COLO829 (cell line): Measurements from ENCODE around the gene SUPT20H.
A peak's percentile ranks its signal among the peaks of the same experiment; 100 is the strongest.

Experiments used
- DNase-seq: peaks from one replicate; pipeline ENCODE4 v3.0.0; 2012; ENCODE audit warnings: low spot score

The SUPT20H gene

GRCh38 chr13:37058910-37059847 lies at the start of gene SUPT20H:
Gene SUPT20H, minus strand, starts transcription at chr13:37059688. Its CDS starts 8,198 bp downstream, at chr13:37051490.
- peak; percentile 72 for DNase-seq

- DNase-seq: peak; percentile 12
Observed at GRCh38 chr13:37109051-37109678, 49.7 kb upstream of the SUPT20H start.

GRCh38 chr13:37107868-37108267 lies 48.4 kb upstream of the SUPT20H start:
- no peak for DNase-seq

- no peak for DNase-seq
Observed at GRCh38 chr13:37107456-37107855, 48.0 kb upstream of the SUPT20H start.

- no peak for DNase-seq
Observed at GRCh38 chr13:37106642-37107041, 47.2 kb upstream of the SUPT20H start.

- DNase-seq: no peak
Observed at GRCh38 chr13:37105251-37105714, 45.8 kb upstream of the SUPT20H start, which contains the start of gene CSNK1A1L. Gene CSNK1A1L, minus strand, starts transcription at chr13:37105664. Its CDS starts 408 bp downstream, at chr13:37105256.

GRCh38 chr13:37102896-37103295 lies 43.4 kb upstream of the SUPT20H start:
- no peak for DNase-seq

GRCh38 chr13:37101201-37101600 lies 41.7 kb upstream of the SUPT20H start:
- DNase-seq: no peak

GRCh38 chr13:37100731-37101130 lies 41.2 kb upstream of the SUPT20H start:
- no peak for DNase-seq

GRCh38 chr13:37097076-37097475 lies 37.6 kb upstream of the SUPT20H start:
- DNase-seq: no peak

- no peak for DNase-seq
Observed at GRCh38 chr13:37094840-37095239, 35.4 kb upstream of the SUPT20H start.

- no peak for DNase-seq
Observed at GRCh38 chr13:37094099-37094498, 34.6 kb upstream of the SUPT20H start.

GRCh38 chr13:37091835-37092234 lies 32.3 kb upstream of the SUPT20H start:
- DNase-seq: no peak

GRCh38 chr13:37090912-37091311 lies 31.4 kb upstream of the SUPT20H start:
- no peak for DNase-seq

GRCh38 chr13:37089495-37089894 lies 30.0 kb upstream of the SUPT20H start:
- no peak for DNase-seq

- DNase-seq: no peak
Observed at GRCh38 chr13:37087486-37087885, 28.0 kb upstream of the SUPT20H start.

- no peak for DNase-seq
Observed at GRCh38 chr13:37085606-37086005, 26.1 kb upstream of the SUPT20H start.

GRCh38 chr13:37076818-37077217 lies 17.3 kb upstream of the SUPT20H start:
- DNase-seq: no peak

GRCh38 chr13:37075164-37075563 lies 15.7 kb upstream of the SUPT20H start:
- no peak for DNase-seq

- DNase-seq: peak; percentile 18
Observed at GRCh38 chr13:37074703-37075102, 15.2 kb upstream of the SUPT20H start.

GRCh38 chr13:37072024-37072423 lies 12.5 kb upstream of the SUPT20H start:
- DNase-seq: no peak

GRCh38 chr13:37070956-37071355 lies 11.5 kb upstream of the SUPT20H start:
- DNase-seq: no peak

- DNase-seq: no peak
Observed at GRCh38 chr13:37070145-37070695, 10.7 kb upstream of the SUPT20H start.
